HG02885 (cell line): ENCODE measurements around the gene ZNF217.
A peak's percentile ranks its signal among the peaks of the same experiment; 100 is the strongest.
"Not testable (repeated sequence)": the region's sequence is repeated elsewhere in the genome, so short reads cannot be mapped to it uniquely, and the experiment has no call there.

Experiments used
- ATAC-seq: cut with Tn5 transposase; IDR thresholded peaks from one replicate; pipeline ENCODE4 v1.9.1; 2021; ENCODE audit warnings: mild to moderate bottlenecking; ENCODE audit not compliant: unreplicated experiment, poor library complexity

ZNF217 gene

DNA sequence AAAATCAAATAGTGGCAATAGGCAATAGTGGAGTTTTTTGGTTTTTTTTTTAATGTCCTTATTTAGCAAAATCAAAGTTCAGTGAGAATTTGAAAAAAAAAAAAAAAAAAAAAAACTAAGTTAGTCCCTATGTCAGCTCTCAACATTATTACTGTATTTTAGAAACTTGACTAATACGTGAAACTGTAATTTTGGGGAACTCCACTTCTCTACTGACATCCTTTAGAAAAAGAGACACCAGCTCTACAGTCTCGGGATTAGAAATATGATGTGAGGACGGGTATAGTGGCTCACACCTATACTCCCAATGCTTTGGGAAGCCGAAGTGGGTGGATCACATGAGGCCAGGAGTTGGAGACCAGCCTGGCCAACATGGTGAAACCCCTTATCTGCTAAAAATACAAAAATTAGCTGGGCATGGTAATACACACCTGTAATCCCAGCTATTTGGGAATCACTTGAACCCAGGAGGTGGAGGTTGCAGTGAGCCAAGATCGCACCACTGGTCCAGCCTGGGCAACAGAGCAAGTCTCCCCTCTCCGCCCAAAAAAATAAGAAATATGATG is 8.6 kb downstream of the ZNF217 start:
- ATAC-seq: not testable (repeated sequence)

DNA sequence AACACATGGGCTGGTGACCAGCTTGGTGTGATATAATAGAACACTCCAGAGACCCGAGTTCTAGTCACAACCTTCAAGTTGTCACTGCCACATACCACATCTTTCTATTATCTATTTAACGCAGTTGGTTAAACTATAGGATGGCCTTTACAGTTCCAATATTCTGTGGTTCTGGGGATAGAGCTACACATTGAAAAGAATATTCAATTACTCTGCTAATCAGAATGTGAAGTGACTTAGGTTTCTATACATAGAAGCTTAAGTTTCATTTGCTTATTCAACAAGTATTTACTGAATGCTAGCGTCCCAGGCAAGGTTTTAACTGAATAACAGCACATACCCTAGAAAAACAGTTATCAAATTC is 9.1 kb downstream of the ZNF217 start:
- not testable (repeated sequence) for ATAC-seq

DNA sequence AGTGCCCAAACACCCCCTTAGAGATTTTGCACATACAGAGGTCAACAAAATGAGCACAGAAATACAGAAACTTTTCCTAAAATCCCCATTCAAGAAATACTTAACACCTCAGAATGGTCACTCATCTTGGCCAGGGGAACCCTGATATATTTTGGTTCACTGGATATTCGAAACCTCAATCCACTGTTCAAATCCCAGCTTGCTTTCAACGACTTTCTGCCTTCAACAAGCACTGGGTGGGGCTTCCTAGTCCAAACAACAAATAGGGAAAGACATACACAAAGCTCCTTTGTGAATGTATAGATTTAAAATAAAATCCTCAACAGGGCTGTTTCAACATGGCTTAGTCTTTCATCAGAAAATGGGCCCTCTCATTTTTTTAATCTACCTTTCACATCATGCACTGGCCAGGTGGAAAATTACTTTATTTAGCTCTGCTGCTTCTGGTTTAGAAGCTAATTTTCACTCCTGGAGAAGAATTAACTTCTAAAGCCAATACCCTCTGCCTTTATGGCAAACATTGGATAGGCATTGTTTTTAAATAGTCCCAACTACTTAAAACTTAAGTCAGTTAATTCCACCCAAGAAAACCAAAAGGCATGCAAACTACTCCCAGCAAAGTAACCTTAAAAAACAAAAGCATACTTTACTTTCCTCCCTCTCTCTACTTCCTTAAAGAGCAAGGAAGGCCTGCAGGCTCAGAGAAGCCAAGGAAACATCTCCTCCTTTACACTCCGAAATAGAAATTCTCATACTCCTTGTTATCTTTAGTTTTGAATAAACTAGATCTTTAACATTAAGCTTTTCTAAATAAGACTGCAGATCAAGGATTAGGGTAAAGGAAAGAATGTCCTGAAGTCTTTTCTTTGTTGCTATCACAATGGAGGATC is 9.7 kb downstream of the ZNF217 start:
- not testable (repeated sequence) for ATAC-seq

DNA sequence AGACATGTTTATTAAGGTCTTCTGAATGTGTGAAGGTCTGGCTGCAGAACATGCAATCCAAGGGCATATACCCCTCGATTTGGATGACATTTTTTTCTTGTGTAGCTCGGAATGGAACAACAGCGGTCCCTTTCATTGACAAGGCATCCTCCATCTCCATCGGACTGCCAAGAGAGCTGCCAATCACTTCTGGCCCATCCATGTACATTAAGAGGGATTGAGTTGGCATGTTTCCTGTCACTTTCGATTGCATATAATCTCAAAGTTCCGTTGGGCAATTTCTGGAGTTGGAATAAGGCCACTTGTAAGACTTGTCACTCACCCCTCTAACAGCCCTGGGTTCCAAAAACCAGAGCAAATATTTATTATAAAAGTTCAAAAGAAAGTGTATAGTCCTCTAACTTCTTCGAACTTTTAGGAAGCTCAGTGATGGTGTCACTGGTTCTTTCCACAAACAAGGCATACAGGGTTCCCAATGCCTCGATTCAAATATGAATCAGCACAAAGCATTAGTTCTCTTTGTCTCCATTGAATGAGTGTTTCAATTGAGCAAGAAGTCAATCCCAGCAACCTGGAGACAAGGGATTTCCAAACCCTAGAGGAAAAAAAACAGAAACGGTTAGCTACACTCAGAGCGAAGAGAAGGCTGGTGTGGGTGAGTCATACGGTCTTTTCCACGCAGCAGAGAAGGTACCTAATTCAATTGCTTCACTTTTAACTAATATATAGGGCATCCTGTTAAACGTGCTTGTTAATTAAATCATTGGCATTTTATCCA is 10.9 kb downstream of the ZNF217 start:
- ATAC-seq: peak; percentile 41

DNA sequence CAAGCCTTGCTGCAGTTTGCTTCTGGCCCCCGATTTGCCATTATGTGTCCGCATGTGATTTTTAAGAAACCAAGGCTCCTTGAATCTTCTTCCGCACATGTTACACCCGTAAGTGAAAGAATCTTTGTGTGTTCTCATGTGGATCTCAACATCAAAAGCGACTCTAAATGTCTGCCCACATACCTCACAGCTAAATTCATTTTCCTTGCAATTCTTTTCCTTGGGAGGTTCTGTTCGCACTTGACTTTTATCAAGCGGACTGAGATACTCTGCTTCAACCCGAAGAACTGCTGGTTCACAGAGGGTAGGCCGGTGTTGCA is 11.4 kb downstream of the ZNF217 start:
- no peak for ATAC-seq

DNA sequence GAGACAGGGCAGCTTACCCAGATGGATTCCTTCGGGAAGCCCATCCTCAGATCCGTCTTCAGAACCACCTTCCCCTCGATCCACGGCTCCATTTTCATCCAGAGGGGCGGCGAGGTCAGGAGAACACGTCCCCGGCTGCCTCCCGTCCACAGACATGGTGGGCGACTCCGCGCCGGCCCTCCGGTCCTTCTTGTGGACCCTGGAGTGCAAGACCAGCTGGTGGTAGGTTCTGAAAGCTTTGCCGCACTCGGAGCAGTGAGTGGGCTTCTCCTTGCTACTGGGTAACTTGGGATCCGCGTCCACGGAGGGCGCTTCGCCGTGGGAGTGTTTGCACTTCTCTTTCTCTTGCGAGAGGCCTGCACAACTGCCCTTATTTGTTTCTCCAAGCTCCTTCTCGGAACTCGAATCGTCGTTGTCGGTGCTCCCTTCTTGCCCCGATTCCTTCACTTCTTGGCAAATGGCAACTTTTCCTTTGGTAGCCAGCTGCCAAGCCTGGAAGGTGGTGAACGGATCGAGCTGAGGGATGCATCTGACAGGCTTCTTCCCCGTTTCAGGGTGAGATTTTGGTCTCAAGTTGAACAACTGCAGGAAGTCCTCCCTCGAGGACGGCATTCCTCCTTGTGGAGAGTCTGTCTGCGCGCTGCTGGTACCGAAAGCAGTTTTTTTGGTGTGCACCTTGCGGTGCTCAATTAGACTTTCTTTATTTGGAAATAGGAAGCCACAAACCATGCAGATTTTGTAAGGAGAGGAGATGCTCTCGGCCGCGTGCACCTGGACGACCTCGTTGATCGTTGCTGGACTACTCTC is 12.0 kb downstream of the ZNF217 start:
- ATAC-seq: no peak

- ATAC-seq: no peak
Observed at GRCh38 chr20:53580376-53581111, 13.1 kb downstream of the ZNF217 start.

DNA sequence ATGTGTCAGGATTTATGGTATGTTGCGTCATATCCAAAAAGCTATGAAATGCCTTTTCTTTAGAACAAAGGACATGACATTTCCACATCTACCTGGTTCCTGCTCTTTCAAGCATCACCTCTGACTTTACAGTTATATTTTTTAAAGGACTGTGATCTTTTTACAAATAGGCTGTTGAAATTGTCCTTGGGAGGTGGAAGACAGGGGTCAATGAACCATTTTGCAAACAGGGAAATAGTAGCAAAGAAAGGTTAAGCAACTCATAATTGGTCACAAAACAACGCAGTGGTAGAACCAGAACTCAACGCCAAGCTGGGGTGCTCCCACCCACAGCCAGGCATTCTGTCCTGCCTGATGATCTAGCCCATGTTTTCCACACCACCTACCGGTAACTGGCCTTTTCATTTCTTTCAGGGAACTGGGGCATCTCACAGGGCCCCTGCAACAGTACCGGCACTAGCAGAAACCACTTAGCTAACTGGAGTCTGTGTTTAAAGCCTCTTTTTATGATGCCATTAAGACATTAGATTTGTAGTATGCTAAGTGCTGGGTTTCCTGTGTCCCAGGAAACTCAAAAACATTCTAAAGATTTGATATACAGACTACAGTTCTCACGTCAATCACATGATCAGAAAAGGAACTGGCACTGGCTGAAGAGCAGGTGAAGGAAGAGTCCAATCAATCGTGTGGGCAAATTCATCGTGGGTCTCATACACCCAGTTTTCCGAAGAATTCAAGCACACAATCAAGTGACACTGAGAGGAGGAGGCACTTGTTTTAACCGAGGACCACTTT is 13.9 kb downstream of the ZNF217 start:
- no peak for ATAC-seq

GRCh38 chr20:53579266-53579580 is 14.4 kb downstream of the ZNF217 start:
- ATAC-seq: no peak

DNA sequence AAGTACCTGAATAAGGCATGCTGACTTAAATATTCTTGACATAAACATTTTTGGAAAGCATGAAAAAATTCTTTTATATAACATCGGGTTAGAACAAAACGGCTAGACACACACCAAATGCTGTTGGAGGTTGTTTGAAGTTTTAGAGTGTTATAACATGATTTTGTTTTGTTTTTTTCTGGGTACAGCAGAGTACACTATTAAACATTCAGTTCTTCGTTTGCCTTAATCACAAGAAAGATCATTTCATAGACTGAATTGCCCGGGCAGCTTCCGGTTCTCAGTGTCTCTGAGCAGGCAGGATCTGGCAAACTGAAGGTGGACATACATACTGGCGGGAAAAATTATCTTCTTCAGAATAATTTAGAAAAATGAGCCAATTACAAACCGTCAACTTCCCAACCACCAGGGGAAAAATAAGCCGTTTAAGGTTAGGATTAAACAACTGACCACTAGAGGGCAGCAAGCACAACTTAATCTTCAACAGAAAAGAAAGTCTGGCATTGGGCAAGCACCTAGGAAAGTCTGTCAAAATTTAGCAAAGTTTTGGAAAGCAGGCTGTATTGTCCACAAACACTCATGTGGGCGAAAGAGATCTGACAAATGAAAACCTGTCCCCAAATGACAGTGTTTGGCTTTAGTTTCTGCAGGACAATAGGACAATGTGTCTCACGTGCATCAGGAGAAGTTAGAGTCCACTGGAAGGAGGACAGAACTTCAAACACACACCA is 15.0 kb downstream of the ZNF217 start:
- peak; percentile 45 for ATAC-seq

DNA sequence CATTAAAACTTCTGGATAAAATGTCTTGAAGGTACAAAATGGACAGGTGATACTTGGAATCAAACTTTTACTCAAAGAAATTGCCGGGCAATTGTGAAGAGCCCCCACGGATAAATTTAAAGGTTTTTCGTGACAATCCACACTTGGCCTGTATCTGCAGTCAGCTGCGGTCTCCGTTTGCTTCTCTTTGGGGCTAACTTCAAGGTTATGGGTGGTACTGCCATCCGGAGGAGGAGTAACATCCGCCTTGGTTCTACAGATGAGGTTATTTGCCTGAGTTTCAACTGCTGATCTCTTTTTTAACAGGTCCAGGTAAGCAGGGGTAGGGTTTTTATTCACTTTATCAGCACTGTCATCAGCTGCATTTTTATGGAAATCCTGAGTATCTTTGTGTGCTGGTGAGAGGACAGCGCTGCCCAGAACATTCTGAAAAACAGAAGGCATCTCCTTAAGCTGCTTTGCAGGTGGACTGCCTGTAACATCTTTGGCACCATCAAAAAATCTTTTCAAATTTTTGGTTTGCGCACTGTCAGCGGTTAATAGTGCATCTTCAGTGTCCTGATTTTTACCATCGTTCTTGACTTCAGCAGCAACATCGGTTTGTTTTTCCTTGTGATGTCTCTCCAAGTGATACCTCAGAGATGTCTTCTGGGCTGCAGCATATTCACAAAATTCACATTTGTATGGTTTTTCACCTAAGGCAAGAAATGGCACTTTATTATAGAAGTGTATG is 16.9 kb downstream of the ZNF217 start:
- no peak for ATAC-seq

DNA sequence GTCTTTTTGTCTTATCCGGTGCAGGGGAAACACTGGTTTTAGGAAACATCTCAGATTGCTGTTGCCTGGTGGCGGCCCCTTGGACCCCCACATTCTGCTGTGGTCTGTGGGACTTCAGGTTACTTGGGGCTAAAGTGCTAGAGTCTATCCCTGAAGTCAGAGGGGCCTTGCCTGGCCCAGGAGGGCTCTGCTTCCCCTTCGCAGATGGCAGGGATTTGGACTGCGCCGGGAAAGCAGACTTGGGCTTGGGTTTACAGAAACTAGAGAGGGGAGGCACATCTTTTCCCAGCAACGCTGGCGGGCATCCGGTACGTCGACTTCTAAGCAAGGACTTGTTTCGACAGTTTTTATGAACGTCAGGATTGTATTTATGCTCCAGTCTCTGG is 17.5 kb downstream of the ZNF217 start:
- no peak for ATAC-seq

DNA sequence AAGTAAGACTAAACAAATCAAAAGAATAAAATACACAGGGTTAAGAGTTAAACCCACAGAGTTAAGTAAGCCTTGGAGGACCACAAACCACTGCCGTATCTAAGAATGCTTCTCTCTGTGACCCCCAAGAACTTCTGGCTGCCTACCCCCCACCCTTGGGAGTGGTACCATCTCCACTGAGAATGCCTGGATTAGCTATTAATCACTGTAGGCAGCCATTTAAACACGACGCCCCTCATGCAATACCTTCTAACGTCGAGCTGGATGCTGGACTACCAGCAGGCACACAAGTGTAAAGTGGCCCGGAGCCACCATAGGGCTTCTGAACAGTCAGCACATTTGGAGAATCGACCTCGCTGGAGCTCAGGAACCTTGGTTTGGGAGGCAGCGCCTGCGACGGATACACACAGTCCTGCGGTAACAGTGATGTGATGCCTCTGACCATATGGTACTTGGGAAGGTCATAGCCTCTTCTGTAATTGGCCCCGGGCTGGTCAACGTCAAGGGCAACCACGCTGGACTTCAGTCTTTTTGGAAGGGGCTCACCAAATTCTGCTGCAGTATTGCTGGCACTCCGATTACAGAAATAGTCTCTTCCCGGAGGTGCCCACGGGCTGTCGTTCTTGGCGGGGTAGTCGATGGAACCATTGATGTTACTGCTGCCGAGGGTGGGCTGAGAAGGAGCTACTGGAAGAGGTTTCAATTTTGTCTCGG is 18.0 kb downstream of the ZNF217 start:
- no peak for ATAC-seq

DNA sequence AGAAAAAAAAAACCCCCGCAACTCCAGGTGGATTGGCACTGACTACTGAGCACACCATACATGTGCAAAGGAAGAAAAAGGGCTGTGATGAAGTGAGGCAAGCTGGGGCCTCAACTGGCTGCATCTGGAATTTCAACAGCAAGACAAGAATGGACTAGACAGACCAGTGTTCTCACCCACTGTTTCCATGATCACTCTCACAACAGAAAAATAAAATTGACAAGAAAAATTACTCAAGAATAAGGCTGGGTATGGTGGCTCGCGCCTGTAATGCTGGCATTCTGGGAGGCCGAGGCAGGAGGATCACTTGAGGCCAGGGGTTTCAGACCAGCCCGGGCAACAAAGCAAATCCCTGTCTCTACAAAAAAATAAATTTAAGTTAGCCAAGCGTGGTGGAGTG is 18.8 kb downstream of the ZNF217 start:
- ATAC-seq: no peak

- no peak for ATAC-seq
Observed at GRCh38 chr20:53574259-53574789, 19.3 kb downstream of the ZNF217 start.

DNA sequence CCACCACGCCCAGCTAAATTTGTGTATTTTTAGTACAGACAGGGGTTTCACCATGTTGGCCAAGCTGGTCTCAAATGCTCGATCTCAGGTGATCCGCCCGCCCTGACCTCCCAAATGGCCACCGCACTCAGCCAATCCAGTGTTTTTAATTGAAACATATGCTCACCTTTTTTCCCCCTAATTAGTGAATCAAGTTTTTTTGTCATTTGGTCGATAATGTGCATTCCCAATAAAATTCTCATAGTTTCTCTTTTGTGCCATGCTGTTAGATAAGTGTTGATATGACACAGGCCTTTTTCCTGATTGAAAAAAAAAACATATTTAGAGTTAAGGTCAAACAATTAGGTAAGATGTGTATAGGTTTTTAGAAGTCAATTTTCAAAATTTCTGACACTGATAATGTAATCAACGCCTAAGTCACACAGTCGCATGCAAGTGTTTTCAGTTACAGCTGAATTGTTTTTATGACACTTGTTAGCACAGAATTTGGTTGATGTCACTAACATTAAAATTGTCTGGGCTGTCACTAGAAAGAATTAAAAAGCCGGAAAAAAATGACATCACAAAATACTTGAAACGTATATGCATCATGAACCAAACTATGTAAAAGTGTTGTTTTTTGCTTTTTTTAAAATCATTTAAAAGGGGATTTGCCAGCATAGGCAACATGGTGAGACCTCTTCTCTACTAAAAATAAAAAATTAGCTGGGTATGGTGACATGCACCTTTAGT is 21.9 kb downstream of the ZNF217 start:
- no peak for ATAC-seq
